GM18858 (cell line): Measurements from ENCODE around the gene SLC9A9.

Source experiments
- ATAC-seq: cut with Tn5 transposase; IDR thresholded peaks from one replicate; pipeline ENCODE4 v1.9.1; 2021; ENCODE audit not compliant: unreplicated experiment

Gene SLC9A9

DNA sequence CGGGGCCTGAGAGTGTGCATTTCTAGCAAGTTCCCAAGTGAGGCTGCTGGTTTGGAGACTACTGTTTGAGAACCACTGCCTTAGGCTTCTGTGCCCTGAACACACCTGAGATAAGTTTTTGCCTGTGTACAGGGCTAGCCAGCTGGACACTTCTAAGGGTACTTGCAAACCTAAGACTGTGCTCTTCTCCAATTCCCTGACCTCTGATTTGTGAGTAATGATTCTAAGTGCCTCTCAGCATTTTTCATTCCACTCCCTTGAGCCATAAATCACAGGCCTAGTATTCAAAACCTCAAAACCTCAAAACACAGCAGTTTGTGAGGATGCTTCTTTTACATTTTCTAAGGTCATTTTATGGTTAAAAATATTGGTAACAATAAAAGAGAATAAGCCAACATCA lies 580.3 kb downstream of the SLC9A9 start:
- no peak for ATAC-seq

DNA sequence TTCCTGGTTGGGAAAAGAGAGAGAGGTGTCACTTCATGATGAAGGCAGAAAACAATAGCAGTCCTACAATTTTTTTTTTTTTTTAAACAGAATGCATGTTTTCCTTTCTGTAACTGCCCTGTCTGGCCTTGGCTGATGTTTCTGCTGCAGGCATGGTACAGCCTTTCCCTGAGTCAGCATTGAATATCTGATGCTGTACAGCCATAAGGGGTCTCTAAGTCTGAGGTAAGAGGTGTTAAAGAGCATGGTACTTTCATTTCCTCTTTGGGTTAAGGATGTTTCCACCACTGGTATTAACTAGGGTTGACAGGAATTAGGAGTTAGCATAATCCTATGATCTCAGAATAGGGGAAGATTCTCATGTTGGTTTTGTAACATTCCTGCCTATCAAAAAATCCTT lies 581.3 kb downstream of the SLC9A9 start:
- ATAC-seq = peak; percentile 87

DNA sequence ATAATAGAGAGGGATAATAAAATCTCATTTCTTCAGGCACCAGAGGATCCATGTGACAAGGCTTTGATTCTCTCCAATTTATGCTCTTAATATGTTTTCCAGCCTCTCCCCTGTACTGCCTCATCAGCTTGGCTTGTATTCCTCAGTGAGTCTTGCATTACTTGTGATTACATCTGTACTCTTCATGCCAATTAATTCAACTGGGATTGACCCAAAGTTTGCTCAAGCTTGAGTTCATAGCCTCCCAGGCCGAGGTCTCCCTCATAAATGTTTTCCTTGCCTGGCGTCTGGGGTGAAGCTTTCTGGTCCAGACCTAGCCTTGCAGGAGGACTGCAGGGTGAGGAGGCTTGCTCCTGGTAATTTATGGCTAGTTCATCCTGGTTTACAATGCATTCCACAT lies 581.8 kb downstream of the SLC9A9 start:
- ATAC-seq = no peak

DNA sequence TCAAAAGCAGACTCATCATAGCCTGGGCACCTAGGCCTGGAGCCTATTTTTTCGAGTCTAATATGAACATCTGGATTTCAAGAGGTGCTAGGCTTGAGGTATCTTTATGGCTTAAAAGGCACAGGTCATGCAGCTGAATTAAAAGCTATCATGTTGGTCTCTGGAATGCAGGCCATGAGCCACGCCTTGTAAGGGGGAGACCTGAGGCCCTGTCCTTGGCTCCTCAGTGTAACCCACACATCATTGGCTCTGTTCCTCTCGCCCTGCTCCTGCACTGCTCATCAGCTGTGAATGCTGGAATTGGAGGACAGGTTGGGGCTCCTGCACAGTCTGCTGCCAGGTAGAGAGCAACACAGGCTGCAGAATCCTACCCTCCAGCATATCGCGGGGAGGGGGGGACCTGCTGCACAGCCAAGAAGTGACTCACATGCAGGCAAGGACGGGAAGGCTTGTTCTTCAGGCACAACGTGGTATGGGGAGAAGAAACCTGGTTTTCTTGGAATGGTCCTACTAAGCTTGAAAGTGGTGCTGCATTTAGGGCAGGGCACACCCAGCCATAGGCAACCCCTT lies 582.7 kb downstream of the SLC9A9 start:
- ATAC-seq = no peak

DNA sequence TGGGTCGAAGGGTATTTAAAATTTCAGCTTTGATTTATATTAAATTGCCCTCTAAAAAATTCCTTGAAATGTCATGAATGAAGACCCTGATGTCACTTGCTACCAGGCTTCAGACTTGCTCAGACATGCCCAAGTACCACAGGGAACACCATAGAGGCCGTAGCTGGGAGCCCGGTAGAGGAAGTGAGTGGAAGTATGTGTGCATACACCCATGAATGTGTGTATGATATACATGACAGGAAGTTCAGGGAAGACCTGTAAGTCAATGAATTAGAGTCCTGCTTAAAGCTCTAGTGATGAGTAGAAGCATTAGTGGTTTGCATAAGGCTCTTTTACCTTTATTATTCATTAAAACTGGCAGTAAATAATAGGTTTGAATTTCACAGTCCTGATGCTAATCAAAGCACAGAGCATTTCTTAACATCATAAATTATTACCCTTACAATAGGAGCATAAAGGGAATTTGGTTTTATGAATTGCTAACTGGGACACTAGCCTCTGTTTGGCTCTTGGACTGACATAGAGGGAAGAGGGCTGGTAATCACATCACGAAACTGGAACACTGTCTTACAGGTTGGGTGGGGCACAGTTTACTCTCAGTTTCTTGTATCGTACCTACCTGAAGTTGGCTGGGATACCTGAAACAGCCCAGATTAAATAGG lies 584.3 kb downstream of the SLC9A9 start:
- no peak for ATAC-seq

DNA sequence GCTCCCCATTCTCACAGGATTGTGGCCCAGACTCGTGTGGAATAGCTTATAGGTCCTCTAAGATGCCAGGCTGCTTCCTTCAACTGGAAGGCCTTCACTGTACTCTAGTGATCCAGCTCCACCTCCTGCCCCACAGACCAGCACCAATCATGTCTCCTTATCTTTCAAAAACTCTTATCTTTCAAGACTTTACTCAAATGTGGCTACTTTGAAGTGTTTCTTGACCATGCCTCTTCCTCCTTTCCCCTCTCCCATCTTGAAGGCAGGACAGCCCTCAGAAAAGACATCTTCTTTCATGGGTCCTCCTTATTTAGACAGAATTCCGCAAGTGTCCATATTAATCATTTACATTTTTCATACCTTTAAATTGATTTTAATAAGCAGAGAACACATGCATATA lies 586.4 kb downstream of the SLC9A9 start:
- no peak for ATAC-seq

DNA sequence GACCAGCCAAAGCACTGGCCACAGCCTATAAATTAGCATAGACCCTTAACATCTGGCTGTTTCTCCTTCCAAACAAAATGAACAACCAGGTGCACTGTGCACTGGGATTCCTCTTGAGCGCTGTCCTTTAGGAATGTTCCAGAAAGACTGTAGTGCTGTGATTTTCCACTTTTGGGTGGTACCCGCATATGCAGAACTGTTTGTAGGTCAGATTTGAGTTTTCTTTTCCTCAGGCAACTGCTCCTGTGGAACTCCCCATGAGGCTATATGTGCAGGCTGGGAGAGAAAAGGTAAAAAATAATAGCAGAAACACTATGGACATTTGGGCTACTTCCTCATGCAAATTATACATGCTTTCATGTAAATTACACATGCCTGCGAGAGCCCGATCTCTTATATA lies 589.6 kb downstream of the SLC9A9 start:
- no peak for ATAC-seq

DNA sequence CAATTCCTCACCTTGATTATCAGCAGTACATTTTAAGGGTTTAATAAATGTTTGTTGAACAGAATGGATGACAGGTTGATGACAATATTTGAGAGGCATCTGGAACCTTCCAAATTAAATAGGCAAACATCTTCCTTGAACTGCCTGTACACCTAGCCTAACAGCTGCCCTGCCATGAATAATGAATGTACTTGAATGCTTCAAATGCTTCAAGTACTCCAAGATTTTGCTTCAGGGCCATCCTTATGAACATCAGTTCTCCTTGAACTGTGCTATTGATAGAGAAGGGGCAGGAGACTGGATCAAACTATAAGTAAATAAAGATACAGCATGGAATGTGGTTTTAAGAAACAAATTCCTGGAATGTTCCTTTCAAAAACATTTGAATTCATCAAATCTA lies 591.9 kb downstream of the SLC9A9 start:
- ATAC-seq = no peak

DNA sequence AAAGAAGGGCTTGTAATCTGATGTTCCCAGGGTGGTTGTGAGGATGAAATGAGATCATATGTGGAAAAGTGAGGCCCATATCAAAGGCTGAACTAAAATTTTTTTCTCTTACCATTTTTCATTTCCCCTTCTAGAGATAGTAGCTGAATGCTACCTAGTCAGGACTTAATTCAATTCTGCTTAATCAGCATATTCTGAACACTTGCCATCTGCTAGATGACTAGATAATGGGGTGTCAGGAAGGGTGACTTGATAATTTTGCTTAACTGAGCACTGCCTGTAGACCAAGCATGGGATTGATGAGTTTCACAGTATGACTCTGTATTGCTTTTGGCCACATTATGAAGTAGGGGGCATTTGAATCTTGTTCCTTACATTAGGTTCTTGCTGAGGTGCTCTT lies 592.5 kb downstream of the SLC9A9 start:
- ATAC-seq = no peak

DNA sequence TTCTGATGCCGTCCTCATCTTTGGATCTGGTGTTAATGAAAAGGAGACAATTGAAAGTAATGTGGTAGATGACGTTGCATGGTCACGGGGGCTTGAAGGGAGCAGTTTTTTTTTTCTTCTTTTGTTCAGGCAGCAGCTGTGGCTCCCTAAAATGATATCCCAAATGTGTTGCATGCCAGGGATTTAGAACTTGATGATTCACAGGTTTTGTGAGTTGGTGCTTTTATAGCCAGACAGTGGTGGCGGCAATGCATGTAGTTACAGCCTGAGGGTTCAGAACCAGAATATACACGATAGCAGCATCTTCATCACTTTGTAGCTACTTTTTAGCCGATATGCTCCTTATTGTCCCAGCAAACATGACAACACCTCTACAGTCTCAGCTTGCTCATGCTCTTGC lies 595.3 kb downstream of the SLC9A9 start:
- no peak for ATAC-seq

DNA sequence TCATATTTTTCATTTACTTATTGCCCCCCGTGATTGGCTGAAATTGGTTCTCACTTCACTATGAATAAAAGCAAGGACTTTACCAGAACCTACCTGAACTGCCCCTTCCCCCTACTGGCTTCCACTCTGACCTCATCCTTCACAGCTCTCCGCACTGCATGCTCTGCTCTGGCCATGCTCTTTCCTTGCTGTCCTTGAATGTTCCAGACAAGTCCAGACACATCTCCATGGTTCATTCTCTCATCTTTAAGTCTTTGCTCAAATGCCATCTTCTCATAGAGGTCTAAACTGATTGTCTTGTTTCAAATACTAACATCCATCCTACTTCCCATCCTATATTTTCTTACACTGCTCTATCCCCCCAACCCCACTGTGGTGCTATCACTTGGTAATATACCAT lies 599.3 kb downstream of the SLC9A9 start:
- ATAC-seq = no peak

DNA sequence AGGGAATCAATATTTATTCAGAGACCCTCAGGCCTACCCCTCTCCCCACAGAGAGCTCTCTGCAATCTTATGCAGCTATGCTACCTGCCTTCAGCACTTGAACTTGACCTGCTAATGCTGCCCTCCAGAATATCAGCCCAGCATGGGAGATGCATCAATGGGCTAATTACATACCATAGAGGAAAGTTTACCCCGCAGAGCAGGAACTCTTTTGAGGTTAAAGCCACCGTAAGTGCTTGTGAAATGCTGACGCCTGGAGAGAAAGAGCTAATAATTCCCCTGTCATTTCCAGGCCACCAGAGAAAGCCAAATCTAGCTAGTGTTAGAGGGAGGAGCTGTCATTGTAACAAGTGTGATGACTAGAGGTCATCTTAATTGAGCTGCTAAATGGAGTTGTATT lies 601.2 kb downstream of the SLC9A9 start:
- ATAC-seq = no peak

DNA sequence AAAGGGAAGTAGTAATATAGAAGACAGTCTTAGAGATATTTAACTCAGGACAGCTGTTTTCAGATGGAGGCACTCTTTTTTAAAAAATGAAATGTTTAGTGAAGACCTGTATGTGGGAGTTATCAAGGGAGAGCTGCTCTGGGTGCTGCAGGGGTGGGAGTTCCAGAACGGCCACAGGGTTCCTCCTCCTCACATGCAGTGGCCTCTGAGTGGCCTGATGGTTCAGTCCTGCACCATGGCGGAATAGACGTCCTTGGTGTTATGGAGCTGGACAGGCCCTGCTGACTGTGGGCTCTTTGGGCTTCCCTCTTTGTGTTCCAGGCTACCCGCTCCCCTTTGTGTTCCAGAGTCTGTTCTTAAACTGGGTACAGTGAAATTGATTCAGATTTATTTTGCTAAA lies 602.6 kb downstream of the SLC9A9 start:
- ATAC-seq = no peak

DNA sequence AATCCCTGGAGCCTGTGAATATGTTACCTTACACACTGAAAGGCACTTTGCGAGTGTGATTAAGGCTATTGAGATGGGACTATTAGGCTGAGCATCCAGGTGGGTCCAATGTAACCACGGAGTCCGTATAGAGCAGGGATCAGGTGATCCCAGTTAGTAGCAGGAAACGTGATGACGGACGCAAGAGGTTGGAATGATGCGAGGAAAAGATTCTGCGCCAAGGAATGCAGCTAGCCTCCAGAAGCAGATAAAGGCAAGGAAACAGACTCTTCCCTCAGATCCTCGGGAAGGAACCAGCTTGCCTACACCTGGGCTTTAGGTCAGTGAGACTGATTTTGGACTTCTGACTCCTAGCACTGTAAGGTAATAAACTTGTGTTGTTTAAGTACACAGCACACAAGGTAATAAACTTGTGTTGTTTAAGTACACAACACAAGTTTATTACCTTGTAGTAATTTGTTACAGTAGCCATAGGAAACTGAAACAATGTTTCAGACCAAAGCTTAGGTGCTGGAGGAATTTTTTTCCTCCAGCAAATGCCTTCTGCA lies 603.7 kb downstream of the SLC9A9 start:
- ATAC-seq = no peak

DNA sequence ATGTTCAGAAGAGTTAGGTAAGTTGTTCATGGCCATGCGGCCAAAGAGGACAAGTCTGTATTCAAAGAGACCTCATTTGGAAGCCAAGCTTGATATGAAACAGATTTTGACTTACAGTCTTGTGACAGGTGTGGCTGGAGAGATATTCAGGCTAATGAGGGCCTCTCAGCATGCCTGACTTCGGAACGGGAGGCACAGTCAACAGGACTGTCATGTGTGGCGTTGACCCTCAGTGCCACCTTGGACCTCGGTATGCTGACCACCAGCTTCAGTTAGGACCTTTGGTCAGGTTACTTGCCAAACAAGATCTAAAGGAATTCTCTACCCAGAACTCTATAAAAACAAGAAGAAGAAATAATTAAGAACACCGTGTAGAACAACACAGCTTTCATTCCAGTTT lies 604.6 kb downstream of the SLC9A9 start:
- no peak for ATAC-seq

DNA sequence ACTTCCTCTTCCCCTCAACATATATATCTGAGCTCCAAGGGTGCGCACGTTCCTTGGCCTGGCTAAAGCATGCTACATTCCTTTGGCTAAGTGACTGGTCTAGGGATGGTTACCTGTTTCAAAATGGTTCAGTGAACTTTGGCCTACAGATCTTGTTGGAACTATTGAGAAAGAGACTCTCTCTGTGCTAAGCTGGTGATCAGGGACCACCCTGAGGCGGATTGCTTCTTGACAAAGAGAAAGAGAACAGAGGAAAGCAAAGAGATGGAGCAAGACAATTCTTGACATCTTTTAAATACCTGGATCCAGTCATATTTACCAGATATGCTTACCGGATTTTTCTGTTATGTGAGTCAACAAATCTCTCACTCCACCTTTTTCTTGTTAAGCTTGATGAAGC lies 605.6 kb downstream of the SLC9A9 start:
- no peak for ATAC-seq

DNA sequence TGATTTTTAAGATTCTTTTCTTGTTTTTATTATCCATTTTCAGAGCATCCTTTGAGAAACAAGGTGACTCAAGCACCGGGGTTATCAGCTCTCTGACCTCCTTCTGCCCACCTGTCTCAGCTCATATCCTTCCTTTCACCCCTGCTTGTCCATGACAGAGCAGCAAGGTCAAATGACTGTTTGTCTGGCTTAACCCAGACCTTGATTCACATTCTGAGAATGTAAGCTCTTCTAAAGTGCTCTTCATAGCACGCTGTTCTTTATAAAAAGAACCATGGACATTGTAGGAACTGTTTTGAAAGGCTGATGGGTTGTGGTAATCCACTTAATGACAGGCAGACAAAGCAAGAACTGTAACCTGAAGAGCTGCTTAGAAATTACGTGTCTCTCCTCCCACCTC lies 606.2 kb downstream of the SLC9A9 start:
- no peak for ATAC-seq

DNA sequence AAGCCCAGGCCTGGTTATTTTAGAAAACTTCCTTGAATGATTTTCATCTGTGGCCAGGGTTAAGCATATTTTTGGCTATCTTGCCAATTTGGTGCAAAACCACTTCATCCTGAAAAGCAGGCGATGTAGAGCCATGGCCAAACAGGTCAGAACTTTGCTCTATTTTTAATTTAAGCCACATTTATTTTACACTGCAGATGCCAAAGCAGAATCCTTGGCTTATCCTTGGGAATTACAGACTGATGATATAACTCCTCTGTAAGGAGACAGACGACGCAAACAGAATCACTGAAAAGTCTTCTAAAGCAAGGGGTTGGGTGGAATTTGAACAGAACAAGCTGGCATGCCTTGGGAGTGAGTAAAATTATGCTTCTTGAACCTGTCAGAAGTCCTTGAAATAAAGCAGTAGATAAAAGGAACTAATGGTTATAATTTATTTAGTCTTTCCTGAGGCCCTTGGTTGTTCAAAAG lies 606.8 kb downstream of the SLC9A9 start:
- ATAC-seq = no peak

DNA sequence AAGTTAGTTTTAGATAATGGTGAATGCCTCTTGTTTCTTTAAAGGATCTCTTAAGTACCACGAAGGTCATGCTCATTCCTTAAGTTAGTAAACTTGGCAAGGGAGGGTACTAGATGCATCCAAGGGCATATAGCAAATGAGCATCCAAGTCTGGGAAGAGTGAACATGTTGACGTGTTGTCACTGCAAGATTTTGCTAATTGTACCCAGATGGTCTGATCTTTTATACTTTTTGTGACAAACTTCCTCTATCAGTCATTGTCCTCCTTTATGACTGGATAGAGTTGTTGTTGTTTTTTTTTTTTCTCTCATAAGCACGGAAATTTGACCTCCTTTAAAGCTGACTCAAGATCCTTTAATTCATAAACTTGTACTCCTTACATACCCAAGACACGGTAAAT lies 607.4 kb downstream of the SLC9A9 start:
- no peak for ATAC-seq

DNA sequence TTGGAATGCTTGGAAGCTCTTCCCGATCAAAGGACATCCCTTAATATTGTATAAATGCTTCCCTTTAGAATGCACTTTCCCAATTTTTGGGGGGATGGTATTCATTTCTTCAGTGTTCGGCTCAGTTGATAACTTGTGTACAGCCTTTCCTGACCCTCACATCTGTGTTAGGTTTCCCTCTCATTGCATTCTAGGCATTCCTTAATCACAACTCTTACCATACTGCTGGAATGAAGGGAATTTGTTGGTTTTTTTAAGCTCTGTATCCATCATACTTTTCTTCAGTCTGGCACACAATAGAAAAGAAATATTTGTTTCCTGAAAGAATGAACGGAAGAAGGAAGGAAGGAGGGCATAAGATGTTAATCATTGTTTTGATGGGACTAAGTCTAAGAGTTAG lies 609.2 kb downstream of the SLC9A9 start:
- ATAC-seq = no peak

DNA sequence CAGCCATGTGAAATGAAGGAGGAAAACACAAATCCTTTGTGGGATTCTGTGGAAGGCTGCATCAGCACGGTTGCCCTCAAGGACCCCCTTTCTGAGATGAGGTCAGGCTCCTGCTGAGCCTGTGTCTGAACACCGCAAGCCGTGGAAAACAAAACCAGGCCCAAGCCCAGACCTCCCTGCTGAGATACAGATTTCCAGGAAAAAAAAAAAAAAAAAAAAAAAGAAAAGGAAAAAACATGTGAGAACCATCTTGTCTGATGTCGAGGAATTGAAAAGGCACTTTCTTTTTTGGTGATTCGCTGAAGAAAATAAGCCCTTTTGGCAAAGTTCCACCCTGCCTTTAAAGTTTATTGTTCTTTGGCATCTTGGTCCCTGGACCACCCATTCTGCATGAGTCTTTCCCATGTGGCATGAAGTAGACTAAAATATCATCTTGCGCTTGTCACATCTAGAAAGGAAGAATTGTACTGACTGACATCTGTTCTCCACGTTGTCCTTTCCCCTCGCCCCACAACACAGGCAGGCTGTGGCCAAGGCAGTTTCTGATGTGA lies 611.1 kb downstream of the SLC9A9 start:
- ATAC-seq = no peak

DNA sequence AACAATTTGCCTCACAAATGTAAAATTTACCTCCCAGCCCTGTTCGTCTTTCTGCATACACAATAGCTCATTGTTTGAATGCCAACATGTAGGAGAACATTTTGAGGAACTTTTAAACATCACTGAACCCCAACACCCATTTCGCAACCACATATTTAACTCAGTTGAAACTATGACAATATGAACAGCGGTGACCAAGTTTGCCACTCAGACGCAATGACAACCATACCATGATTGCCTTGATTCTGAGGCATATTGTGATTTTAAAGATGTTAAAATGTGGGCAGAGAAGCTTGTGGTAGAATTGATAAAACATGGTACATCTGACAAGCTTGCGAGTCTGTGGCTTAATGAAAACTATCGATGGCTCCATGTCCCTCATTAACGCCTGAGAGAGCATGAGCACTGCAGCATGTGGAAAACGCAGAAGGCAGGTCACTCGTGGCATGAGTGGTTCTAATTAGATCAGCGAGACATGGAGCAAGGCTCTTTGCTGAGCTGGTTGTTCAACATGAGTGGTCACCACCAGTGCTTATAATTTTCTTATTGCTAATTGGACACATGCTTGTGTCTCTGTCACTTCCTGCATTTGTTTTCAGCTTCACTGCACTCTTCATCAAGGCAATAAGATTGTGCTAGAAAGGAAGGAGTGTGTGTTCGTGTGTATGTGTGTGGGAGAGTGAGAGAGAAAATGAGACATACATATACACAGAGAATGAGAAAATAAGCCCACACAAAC lies 611.9 kb downstream of the SLC9A9 start:
- no peak for ATAC-seq
